ENCODE measurements around the gene RASGRF2. TPM values are rescaled to one million over a fixed set of nuclear protein-coding genes. Genes with fewer than 3 reads are reported as not detected.
"Not testable (repeated sequence)": the region's sequence is repeated elsewhere in the genome, so short reads cannot be mapped to it uniquely, and the experiment has no call there.

The RASGRF2 gene
- total RNA-seq, 1 donor from 2014 or later = 0.92 TPM

DNA sequence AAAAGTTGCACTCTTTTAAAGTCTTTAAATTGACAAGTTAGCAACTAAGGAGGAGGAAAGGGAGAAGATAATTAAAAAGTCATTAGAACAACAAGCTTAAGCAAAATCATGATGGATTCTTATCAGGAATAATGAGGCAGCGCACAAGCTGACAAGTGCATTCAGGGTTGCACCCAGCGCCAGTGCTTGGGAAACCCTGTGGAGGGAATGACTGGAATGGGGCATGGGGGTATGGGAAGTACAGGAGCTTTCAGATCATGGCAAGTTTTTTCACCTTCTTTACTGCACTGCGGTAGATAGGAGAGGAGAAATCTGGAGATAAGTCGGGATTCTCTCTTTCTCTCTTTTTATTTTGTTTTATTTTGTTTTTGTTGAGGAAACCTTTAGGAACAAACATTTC lies 155.1 kb downstream of the RASGRF2 start:
- Mint-ChIP-seq H3K4me3 (ENCODE audit: unreplicated experiment) (no peak overlapping the region), H3K4me1 (ENCODE audit: low read depth) (no peaks in the 10 kb centered on the region), H3K27ac (ENCODE audit: unreplicated experiment) (no peak overlapping the region), H3K27me3 (ENCODE audit: low read depth) (peaks cover 24% of the 10 kb centered on the region), H3K9me3 (ENCODE audit: low read depth) (peaks cover 3% of the 10 kb centered on the region), H3K36me3 (ENCODE audit: low read depth) (peaks cover 4% of the 10 kb centered on the region)
- TF ChIP-seq, protein P1, sequence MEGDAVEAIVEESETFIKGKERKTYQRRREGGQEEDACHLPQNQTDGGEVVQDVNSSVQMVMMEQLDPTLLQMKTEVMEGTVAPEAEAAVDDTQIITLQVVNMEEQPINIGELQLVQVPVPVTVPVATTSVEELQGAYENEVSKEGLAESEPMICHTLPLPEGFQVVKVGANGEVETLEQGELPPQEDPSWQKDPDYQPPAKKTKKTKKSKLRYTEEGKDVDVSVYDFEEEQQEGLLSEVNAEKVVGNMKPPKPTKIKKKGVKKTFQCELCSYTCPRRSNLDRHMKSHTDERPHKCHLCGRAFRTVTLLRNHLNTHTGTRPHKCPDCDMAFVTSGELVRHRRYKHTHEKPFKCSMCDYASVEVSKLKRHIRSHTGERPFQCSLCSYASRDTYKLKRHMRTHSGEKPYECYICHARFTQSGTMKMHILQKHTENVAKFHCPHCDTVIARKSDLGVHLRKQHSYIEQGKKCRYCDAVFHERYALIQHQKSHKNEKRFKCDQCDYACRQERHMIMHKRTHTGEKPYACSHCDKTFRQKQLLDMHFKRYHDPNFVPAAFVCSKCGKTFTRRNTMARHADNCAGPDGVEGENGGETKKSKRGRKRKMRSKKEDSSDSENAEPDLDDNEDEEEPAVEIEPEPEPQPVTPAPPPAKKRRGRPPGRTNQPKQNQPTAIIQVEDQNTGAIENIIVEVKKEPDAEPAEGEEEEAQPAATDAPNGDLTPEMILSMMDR (IDR thresholded peaks at IDR 0.05) = no peak
- no peak for DNase-seq (ENCODE audit: low spot score)

- Mint-ChIP-seq H3K27ac (ENCODE audit: unreplicated experiment) (no peak overlapping the region), H3K4me1 (ENCODE audit: low read depth) (no peaks in the 10 kb centered on the region), H3K4me3 (ENCODE audit: unreplicated experiment) (no peak overlapping the region), H3K27me3 (ENCODE audit: low read depth) (peaks cover 22% of the 10 kb centered on the region), H3K36me3 (ENCODE audit: low read depth) (peaks cover 4% of the 10 kb centered on the region), H3K9me3 (ENCODE audit: low read depth) (peaks cover 3% of the 10 kb centered on the region)
- TF ChIP-seq, protein P1 (IDR thresholded peaks at IDR 0.05) = no peak
- DNase-seq (ENCODE audit: low spot score) = no peak
Observed at GRCh38 chr5:81117566-81117965, 157.4 kb downstream of the RASGRF2 start.

- H3K36me3 Mint-ChIP-seq (ENCODE audit: low read depth) = peaks cover 2% of the 10 kb centered on the region
- TF ChIP-seq, protein P1 (IDR thresholded peaks at IDR 0.05) = no peak
- no peaks in the 10 kb centered on the region for H3K4me1 Mint-ChIP-seq (ENCODE audit: low read depth)
- H3K27ac Mint-ChIP-seq (ENCODE audit: unreplicated experiment) = no peak overlapping the region
- no peak overlapping the region for H3K4me3 Mint-ChIP-seq (ENCODE audit: unreplicated experiment)
- peaks cover 11% of the 10 kb centered on the region for H3K27me3 Mint-ChIP-seq (ENCODE audit: low read depth)
- no peak for DNase-seq (ENCODE audit: low spot score)
- H3K9me3 Mint-ChIP-seq (ENCODE audit: low read depth) = peaks cover 3% of the 10 kb centered on the region
Observed at GRCh38 chr5:81121273-81121672, 161.1 kb downstream of the RASGRF2 start.

DNA sequence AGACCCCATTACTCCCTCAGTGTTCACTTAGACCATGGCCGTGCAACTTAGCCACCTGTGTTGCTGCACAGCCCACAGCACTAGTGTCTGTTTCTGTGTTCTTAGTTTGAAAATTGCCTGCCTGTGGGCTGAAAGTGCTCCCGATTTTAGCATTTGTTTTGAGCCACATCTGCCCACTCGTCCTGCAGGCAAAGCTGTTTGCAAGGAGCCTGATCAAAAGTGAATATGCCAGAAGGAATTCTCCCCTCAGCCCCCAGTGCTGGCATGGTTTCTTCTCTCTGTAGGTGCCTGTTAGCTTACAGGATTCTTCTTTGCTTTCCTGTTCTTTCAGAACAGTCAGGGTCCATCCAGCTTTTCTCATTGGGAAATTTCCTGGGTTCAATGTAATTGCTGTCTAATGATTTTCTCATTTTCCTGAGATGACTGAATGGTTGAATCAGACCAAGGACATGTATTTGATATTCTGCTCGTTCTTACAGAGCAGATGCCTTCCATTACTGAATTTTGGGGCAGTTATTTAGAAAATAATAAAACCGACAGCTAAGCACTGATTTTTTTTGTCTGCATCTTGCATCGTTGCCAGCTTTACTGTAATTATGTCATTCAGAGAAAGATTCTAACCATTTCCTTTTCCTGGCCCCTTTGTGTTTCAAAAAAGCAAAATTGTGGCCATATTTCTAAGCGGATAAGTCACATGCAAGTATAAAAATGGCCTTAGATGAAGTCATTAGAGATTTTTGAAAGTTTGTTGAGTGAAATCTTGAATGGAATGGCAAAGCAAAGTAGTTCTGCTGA lies 161.9 kb downstream of the RASGRF2 start:
- Mint-ChIP-seq H3K27me3 (ENCODE audit: low read depth) (peaks cover 7% of the 10 kb centered on the region), H3K4me3 (ENCODE audit: unreplicated experiment) (no peak overlapping the region), H3K9me3 (ENCODE audit: low read depth) (no peaks in the 10 kb centered on the region), H3K4me1 (ENCODE audit: low read depth) (no peaks in the 10 kb centered on the region), H3K36me3 (ENCODE audit: low read depth) (no peaks in the 10 kb centered on the region), H3K27ac (ENCODE audit: unreplicated experiment) (no peak overlapping the region)
- DNase-seq (ENCODE audit: low spot score) = no peak
- TF ChIP-seq, protein P1 (IDR thresholded peaks at IDR 0.05) = no peak

GRCh38 chr5:81124689-81125088 lies 164.5 kb downstream of the RASGRF2 start:
- not testable (repeated sequence) for H3K27ac Mint-ChIP-seq (ENCODE audit: unreplicated experiment); H3K27me3 Mint-ChIP-seq (ENCODE audit: low read depth)

DNA sequence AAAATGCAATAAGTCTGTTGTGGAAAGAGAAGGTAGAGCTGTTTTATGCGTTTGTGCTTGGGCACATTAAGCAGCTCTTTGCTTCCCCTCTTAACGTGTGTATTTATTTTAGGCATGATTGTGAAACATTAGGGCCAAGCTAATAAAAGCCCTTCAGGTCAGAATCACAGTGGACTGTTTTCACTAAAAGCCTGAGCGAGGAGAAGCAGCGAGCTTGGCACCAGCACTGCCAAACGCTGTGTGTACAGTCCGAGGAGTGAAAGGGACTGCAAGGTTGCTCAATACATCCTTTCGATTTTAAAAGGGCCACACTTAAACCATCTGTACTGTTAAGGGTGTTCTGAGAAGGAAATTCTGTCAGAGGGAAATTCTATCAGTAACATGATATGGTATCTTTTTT lies 165.8 kb downstream of the RASGRF2 start:
- Mint-ChIP-seq H3K4me3 (ENCODE audit: unreplicated experiment) (no peak overlapping the region), H3K4me1 (ENCODE audit: low read depth) (no peaks in the 10 kb centered on the region), H3K36me3 (ENCODE audit: low read depth) (no peaks in the 10 kb centered on the region), H3K27me3 (ENCODE audit: low read depth) (peaks cover 5% of the 10 kb centered on the region), H3K27ac (ENCODE audit: unreplicated experiment) (no peak overlapping the region), H3K9me3 (ENCODE audit: low read depth) (no peaks in the 10 kb centered on the region)
- no peak for DNase-seq (ENCODE audit: low spot score)
- TF ChIP-seq, protein P1 (IDR thresholded peaks at IDR 0.05) = no peak

More at GRCh38 chr5:81124689-81125088, 164.5 kb downstream of the RASGRF2 start:
- not testable (repeated sequence) for DNase-seq (ENCODE audit: low spot score); H3K4me3 Mint-ChIP-seq (ENCODE audit: unreplicated experiment); H3K4me1 Mint-ChIP-seq (ENCODE audit: low read depth); H3K36me3 Mint-ChIP-seq (ENCODE audit: low read depth); H3K9me3 Mint-ChIP-seq (ENCODE audit: low read depth)
